OCI-M2 (cell line): ENCODE data around the gene PRLH.

Source experiments
- DNase-seq: peaks from one replicate; lab custom pipeline; 2025; ENCODE audit not compliant: unreplicated experiment; lab: John Stamatoyannopoulos, UW

PRLH gene, protein sequence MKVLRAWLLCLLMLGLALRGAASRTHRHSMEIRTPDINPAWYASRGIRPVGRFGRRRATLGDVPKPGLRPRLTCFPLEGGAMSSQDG

DNA sequence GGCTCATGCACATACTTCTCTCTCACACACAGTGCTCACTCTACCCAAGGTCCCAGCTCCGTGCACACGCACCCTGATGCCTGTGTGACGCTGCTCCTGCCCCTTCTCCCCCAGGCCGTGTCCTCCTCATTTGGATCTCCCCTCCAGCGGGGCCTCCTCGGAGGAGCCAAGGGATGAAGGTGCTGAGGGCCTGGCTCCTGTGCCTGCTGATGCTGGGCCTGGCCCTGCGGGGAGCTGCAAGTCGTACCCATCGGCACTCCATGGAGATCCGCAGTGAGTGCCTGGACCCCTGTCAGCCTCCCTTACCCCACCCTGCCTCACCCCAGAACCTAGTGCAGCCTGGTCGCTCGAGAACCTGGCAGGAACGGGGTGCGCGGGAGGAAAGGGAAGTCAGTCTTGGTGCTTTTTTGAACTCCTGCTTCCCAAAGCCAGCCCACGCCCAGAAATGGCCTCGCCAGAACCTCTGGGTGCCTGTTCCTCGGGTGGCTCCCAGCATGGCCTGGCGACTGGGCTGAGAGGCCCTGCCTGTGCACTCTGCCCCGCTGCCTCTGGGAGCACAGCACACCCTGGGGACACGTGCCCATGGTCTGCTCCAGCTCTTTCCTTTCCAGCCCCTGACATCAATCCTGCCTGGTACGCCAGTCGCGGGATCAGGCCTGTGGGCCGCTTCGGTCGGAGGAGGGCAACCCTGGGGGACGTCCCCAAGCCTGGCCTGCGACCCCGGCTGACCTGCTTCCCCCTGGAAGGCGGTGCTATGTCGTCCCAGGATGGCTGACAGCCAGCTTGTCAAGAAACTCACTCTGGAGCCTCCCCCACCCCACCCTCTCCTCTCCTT is at the start of gene PRLH:
TSS of gene PRLH (plus strand) at position 174 of the 835 bp plus-strand sequence. CDS start at position 174, 0 bp downstream.
- DNase-seq = no peak

DNA sequence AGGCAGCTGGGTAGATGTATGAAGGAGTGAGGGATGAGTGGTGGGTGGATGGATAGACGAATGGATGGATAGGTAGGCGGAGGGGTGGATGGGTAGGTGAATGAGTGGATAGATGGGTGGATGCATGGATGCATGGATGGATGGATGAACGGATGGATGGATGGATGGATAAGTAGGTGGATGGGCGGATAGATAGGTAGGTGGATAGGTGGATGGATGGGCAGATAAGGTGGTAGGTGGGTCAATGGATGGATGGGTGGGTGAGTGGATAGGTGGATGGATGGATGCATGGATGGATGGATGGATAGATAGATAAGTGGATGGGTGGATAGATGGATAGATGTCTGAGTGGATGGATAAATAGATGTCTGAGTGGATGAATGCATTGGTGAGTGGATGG is 49.2 kb upstream of the PRLH start:
- DNase-seq = no peak

DNA sequence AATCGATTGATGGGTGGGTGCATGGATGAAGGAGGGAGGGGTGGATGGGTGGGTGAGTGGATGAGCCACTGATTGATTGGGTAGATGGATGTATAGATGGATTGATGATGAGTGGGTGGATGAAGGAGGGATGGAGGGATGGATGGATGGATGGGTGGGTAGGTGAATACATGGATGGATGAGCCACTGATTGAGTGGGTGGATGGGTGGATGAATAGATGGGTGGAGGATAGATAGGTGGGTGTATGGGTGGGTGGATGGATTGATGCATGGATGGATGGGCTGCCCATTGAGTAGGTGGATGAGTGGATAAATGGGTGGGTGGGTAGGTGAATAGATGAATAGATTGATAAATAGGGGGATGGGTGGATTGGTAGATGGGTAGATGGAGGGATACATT is 48.4 kb upstream of the PRLH start:
- DNase-seq = no peak

GRCh38 chr2:237519506-237520245 is 46.7 kb upstream of the PRLH start:
- no peak for DNase-seq

- DNase-seq = no peak
These were observed 46.1 kb upstream of the PRLH start for GRCh38 chr2:237520290-237520689.

DNA sequence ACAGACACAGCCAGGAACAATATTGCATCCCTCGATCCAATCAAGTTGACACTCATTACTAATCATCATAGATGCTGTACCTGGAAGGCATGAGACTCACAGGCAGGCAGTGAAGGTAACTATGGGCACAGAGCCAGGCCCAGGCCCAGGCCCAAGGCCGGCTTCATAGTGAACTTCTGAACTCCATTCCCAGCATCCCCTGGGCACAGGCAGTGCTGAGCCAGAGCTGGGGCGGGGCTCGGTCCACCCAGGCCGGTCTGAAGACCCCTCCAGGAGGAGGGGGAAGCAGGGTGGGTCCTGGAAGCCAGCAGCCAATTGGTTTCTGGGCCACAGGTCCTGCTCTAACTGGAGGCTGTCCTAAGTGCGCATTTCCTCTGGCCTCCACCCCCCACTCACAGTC is 41.7 kb upstream of the PRLH start:
- no peak for DNase-seq

GRCh38 chr2:237525559-237526157 is 40.7 kb upstream of the PRLH start:
- no peak for DNase-seq

- no peak for DNase-seq
These were observed 39.1 kb upstream of the PRLH start for GRCh38 chr2:237527233-237527632.

DNA sequence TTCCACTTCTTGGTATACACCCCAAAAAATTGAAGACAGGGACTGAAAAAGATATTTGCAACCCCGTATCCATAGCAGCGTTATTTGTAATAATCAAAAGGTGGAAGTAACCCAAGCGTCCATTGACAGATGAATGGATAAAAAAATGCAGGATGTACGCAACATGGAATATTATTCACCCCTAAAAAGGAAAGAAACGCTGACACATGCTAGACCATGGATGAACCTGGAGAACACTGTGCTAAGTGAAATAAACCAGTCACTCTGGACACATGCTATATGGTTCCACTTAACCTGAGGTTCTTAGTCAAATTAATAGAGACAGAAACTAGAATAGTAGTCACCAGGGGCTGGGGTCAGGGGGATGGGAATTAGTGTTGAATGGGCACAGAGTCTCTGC is 38.6 kb upstream of the PRLH start:
- DNase-seq = no peak

GRCh38 chr2:237529452-237530402 is 36.6 kb upstream of the PRLH start:
- DNase-seq = no peak

GRCh38 chr2:237530472-237531433 is 35.6 kb upstream of the PRLH start:
- DNase-seq = no peak

DNA sequence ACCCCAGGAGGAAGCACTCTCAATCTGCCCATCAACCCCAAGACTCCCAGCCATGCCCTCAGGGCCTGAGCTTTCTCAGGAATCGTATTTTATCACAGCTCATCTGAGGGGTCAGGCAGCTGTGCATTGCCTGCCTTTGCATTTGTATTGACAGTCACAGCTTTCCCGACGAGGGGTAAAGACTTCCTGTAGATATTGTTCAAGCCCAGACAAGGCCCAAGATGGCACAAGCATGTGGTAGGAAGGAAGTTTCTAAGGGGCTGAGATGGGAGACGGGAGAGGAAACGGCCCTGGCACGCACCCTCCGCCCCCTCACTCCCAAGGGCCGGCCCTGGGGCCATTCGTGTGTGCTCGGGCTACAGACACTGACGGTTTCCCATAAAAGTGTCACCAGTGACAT is 34.2 kb upstream of the PRLH start:
- DNase-seq = no peak

DNA sequence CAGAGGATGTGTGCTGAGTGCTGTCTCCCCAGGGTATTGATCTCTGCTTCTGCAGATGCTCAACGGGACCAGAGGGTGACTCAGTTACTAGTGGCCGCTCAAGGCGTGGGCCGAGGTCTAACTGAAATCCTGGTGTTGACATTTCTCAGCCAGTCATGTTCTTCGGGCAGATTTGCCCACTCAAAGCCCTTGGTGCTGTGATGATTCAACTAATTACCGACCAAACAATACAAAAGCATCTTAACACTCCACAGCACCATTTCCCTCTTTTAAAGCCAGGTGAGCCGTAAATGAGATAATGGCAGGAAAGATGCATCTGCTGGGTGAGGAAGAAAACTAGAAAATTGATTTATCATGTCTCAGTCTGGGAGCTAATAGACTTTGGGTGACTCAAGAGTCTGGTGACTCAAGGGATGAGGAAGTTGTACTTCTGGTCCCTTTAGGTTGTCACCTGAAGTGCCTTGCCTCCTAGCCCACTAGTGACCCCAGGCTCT is 32.7 kb upstream of the PRLH start:
- DNase-seq = no peak

GRCh38 chr2:237534380-237534779 is 32.0 kb upstream of the PRLH start:
- DNase-seq = no peak

DNA sequence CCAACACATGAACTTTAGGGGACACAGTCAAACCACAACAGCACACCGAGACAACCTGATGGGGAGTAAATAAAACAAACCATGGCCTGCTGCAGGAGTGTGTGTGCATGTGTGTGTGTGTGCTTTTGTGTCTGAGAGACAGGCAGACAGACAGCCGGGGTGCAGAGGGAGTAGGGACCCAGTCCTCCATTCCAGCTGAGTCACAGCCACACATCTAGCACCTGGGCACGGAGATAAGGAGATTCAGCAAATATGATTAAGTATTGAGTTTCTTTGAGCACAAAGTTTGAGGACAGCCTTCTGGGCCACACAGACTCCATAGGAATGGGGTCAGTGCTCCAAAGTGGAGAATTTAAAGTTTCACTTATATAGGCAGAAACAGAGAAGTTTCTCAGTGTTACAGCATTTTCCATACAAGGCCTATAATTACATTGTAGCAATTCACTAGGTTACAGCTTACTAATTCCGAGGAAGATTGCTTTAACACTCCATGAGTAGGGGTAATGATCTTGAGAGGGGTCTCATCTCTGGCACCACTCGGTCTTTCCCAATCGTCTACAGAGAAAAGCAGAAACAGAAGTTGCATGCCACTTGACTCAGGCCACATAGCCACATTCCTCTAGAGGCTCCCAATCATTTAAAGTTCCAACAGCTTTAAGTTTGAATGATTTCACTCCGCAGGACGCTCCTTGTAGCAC is 30.8 kb upstream of the PRLH start:
- DNase-seq = no peak

DNA sequence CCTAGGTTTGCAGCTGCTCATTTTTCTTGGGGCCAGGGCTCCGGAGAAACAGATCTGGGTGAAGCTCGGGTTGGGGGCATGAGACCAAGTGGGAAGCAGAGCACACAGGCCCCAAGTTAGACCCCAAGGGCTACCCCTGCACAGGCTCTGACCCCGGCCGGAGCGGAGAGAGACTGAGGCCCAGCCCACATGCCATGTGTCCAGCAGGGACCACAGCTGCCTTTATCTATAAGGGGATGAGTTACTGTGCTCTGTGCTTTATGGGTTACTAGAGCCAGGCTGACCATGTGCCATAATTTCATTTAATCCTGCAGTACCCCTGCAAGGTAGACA is 30.3 kb upstream of the PRLH start:
- no peak for DNase-seq

DNA sequence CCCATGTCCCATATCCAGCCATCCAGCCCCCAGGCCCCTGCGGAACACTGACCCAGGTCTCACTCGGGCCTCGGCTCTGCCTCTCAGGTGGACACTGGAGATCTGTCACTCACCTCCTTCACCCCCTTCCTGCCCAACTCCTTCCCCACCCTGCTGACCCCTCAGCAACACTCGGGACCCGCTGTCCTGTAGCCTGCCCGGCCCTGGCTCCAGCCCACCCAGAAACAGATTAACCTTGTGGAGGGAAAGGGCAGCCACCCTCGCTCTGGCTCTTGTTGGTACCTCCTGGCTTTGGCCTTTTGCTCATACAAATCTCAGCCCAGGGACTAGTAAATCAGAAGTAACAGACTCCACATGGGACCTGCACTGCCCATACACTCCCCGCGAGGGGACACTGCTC is 29.8 kb upstream of the PRLH start:
- no peak for DNase-seq

DNA sequence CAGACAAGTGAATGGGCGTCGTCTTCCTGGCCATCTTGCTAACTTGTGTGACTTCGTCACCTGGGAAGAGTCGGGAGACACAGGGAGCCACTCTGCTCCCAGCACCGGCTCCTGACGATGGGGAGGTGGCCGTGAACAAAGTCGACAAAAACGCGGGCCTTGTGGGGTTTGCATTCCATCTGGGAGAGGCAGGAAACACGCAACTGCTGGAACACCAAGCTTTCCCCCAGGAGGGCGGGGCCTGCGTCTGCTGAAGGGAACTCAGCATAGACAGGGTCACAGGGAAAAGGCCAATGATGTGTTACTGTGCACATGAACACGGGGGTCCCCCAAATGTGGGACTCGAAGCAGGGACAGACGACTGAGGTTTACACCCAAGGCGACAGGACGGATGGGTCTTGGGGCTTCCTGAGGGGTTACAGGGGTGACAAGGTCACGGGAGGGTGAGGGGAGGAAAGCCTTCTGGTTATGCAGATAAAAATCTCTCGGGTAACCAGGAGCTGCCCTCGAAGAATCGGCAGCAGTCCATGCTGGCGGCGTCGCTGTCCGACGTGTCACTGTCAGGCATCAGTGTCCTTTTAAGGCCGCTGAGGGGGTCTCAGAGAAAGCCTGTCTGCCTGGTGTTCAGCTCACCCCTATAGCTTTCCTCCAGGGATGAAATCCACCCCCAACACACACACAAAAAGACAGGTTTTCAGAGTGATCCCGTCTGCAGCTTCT is 28.2 kb upstream of the PRLH start:
- no peak for DNase-seq
